ENCODE results near the gene SMAGP.
"Not testable (repeated sequence)": the region's sequence is repeated elsewhere in the genome, so short reads cannot be mapped to it uniquely, and the experiment has no call there.

Gene SMAGP

DNA sequence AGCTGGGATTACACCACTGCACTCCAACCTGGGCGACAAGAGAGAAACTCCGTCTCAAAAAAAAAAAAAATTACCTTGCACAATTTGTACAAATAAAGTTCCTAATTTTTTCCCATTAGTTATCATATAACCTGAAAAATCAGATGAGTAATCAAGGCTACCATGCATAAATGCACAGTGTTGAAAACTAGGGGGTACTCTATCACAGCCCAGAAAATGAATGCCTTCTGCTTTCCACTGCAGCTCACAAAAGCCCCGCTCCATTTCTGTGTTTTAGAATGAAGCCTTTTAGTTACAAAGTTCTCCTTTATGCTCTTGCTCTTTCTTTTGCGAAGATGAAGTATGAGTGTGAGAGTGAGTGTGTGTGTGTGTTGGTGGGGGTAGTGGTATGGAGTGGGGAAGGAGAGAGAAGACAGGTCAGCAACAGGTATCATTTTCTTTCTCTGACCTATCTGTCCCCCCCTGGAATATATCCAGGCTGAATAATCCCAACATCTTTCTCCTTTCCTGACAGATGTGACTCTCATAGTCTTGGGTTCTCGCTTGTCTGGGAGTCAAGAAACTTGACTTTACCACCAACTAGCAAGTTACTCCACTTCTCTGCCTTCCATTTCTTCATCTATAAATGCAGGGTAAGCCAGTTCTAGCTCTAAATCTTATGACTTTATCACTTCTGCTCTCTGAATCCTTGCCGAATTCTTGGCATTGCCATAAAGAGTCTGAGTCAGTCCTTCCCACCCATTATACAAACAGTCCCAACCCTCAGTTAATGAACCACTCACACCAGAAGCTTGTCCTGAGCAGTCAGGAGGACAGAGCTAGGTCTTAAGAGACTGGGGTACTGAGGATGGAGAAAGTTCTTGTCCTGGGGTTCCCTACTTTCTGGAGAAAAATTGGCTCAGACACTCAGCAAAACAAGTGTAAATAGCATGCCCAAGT is 37.7 kb upstream of the SMAGP start:
- H3K9me3 ChIP-seq (ENCODE audit: control insufficient read depth, low read length) = no peaks in the 10 kb centered on the region
- no peak overlapping the region for H3K4me3 ChIP-seq (ENCODE audit: low read depth, low read length)
- H3K27ac ChIP-seq = no peak overlapping the region
- H2AFZ ChIP-seq = peak overlapping the region; percentile 11
- TF ChIP-seq, protein P1, sequence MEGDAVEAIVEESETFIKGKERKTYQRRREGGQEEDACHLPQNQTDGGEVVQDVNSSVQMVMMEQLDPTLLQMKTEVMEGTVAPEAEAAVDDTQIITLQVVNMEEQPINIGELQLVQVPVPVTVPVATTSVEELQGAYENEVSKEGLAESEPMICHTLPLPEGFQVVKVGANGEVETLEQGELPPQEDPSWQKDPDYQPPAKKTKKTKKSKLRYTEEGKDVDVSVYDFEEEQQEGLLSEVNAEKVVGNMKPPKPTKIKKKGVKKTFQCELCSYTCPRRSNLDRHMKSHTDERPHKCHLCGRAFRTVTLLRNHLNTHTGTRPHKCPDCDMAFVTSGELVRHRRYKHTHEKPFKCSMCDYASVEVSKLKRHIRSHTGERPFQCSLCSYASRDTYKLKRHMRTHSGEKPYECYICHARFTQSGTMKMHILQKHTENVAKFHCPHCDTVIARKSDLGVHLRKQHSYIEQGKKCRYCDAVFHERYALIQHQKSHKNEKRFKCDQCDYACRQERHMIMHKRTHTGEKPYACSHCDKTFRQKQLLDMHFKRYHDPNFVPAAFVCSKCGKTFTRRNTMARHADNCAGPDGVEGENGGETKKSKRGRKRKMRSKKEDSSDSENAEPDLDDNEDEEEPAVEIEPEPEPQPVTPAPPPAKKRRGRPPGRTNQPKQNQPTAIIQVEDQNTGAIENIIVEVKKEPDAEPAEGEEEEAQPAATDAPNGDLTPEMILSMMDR (IDR thresholded peaks at IDR 0.05) = no peak
- H3K36me3 ChIP-seq (ENCODE audit: control insufficient read depth, insufficient read depth, low read length) = no peaks in the 10 kb centered on the region
- H3K4me2 ChIP-seq (ENCODE audit: low read length) = no peak overlapping the region
- H3K27me3 ChIP-seq (ENCODE audit: control insufficient read depth, insufficient read depth, low read length) = no peaks in the 10 kb centered on the region
- no peaks in the 10 kb centered on the region for H3K79me2 ChIP-seq
- H3K4me1 ChIP-seq = no peaks in the 10 kb centered on the region
- H3K9ac ChIP-seq = no peak overlapping the region

DNA sequence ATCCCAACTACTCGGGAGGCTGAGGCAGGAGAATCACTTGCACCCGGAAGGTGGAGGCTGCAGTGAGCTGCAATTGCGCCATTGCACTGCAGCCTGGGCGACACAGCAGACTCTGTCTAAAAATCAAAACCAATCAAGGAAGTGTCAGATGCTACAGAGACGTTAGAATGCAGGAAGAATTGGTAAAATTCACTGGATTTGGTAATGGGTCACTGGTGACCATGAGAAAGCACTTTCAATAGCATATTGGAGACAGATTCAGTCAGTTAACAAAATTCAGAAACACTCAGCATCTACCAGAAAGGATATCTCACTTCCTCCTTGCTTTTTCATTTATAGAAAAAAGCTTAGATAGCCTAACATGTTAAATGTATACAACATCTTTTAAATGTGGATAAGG is 36.3 kb upstream of the SMAGP start:
- Histone ChIP-seq H3K27ac (no peak overlapping the region), H3K36me3 (ENCODE audit: control insufficient read depth, insufficient read depth, low read length) (no peaks in the 10 kb centered on the region), H3K9me3 (ENCODE audit: control insufficient read depth, low read length) (no peaks in the 10 kb centered on the region)

DNA sequence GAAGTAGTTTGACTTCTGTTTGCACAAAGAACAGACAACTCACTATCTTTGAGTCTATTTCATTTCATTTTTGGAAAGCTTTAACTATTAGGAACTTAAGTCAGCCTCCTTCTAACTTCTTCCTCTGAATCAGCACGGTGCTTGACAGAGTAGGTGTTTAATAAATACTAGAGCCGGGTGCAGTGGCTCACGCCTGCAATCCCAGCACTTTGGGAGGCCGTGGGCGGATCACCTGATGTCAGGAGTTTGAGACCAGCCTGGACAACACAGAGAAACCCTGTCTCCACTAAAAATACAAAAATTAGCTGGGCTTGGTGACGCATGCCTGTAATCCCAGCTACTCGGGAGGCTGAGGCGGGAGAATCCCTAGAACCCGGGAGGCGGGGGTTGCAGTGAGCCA is 30.6 kb upstream of the SMAGP start:
- not testable (repeated sequence) for H3K27ac ChIP-seq; H3K4me2 ChIP-seq (ENCODE audit: low read length); H3K4me3 ChIP-seq (ENCODE audit: low read depth, low read length); H3K36me3 ChIP-seq (ENCODE audit: control insufficient read depth, insufficient read depth, low read length); H3K9ac ChIP-seq; H3K27me3 ChIP-seq (ENCODE audit: control insufficient read depth, insufficient read depth, low read length); H3K79me2 ChIP-seq; H3K4me1 ChIP-seq; H3K9me3 ChIP-seq (ENCODE audit: control insufficient read depth, low read length); H2AFZ ChIP-seq

More for the DNA sequence above, 36.3 kb upstream of the SMAGP start:
- Histone ChIP-seq H2AFZ (no peak overlapping the region), H3K9ac (no peak overlapping the region), H3K4me2 (ENCODE audit: low read length) (no peak overlapping the region), H3K79me2 (no peaks in the 10 kb centered on the region), H3K4me3 (ENCODE audit: low read depth, low read length) (no peak overlapping the region), H3K4me1 (no peaks in the 10 kb centered on the region), H3K27me3 (ENCODE audit: control insufficient read depth, insufficient read depth, low read length) (no peaks in the 10 kb centered on the region)
- TF ChIP-seq, protein P1 (IDR thresholded peaks at IDR 0.05) = no peak

DNA sequence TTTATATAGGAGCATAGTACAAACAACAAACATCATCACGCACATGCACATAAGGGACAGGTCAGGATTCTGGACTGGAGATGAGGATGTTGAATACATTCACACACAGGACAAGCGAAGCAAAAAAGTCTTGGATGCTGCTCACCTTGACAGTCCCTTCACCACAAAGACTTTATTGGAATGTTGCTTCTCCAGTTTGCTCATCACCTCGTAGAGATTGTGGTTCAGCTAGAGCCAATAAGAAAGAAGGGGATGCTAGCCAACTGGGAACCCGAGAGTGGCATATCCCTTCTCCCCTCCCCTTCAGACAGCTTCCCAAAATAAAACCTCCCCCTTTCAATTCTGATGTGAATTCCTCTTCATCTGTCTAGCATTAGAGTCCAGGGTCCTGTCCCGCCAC is 25.4 kb upstream of the SMAGP start:
- no peaks in the 10 kb centered on the region for H3K36me3 ChIP-seq (ENCODE audit: control insufficient read depth, insufficient read depth, low read length)
- H3K4me2 ChIP-seq (ENCODE audit: low read length) = no peak overlapping the region
- no peak overlapping the region for H3K27ac ChIP-seq
- H3K9me3 ChIP-seq (ENCODE audit: control insufficient read depth, low read length) = no peaks in the 10 kb centered on the region
- H3K79me2 ChIP-seq = no peaks in the 10 kb centered on the region
- no peaks in the 10 kb centered on the region for H3K4me1 ChIP-seq
- no peak overlapping the region for H3K4me3 ChIP-seq (ENCODE audit: low read depth, low read length)
- no peaks in the 10 kb centered on the region for H3K27me3 ChIP-seq (ENCODE audit: control insufficient read depth, insufficient read depth, low read length)
- H2AFZ ChIP-seq = no peak overlapping the region
- no peak overlapping the region for H3K9ac ChIP-seq
- TF ChIP-seq, protein P1 (IDR thresholded peaks at IDR 0.05) = no peak

DNA sequence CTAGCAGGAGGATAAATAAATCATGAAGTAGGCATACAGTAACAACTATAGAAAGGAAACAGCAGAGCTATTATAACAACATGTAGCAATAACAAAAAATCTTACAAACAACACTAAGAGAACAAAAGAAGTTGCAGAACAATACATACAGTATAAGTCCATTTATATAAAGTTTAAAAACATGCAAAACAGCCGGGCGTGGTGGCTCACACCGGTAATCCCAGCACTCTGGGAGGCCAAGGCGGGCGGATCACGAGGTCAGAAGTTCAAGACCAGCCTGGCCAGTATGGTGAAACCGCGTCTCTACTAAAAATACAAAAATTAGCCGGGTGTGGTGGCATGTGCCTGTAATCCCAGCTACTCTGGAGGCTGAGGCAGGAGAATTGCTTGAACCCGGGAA is 23.9 kb upstream of the SMAGP start:
- not testable (repeated sequence) for H3K9ac ChIP-seq; H3K27ac ChIP-seq; H2AFZ ChIP-seq; H3K4me3 ChIP-seq (ENCODE audit: low read depth, low read length); H3K79me2 ChIP-seq; H3K27me3 ChIP-seq (ENCODE audit: control insufficient read depth, insufficient read depth, low read length); H3K36me3 ChIP-seq (ENCODE audit: control insufficient read depth, insufficient read depth, low read length); H3K9me3 ChIP-seq (ENCODE audit: control insufficient read depth, low read length); H3K4me1 ChIP-seq; H3K4me2 ChIP-seq (ENCODE audit: low read length)

All from parathyroid adenoma (tissue), 2 donors.